NCI-H1930 (cell line): Measurements from ENCODE around the gene SLC33A1.
A peak's percentile ranks its signal among the peaks of the same experiment; 100 is the strongest.
"Not testable (repeated sequence)": the region's sequence is repeated elsewhere in the genome, so short reads cannot be mapped to it uniquely, and the experiment has no call there.

Source experiments
- DNase-seq, 2 experiments: peaks; one replicate each; lab custom pipeline; 2025; lab: John Stamatoyannopoulos, UW

SLC33A1 gene

GRCh38 chr3:155861476-155862183 lies 7.4 kb upstream of the SLC33A1 start:
- DNase-seq: no peak

GRCh38 chr3:155860424-155860823 lies 6.2 kb upstream of the SLC33A1 start:
- not testable (repeated sequence) for DNase-seq

- DNase-seq: no peak
Observed at GRCh38 chr3:155859859-155860258, 5.6 kb upstream of the SLC33A1 start.

GRCh38 chr3:155853214-155854140 lies 750 bp downstream of the SLC33A1 start:
- no peak for DNase-seq

- no peak for DNase-seq
Observed at GRCh38 chr3:155852341-155852740, 1.9 kb downstream of the SLC33A1 start.

GRCh38 chr3:155849404-155849803 lies 4.8 kb downstream of the SLC33A1 start:
- not testable (repeated sequence) for DNase-seq

GRCh38 chr3:155847993-155848392 lies 6.2 kb downstream of the SLC33A1 start:
- no peak for DNase-seq

GRCh38 chr3:155846119-155846518 lies 8.1 kb downstream of the SLC33A1 start:
- no peak for DNase-seq

GRCh38 chr3:155843569-155843968 lies 10.7 kb downstream of the SLC33A1 start:
- DNase-seq: no peak

- DNase-seq: no peak
Observed at GRCh38 chr3:155835341-155836071, 18.7 kb downstream of the SLC33A1 start.

- not testable (repeated sequence) for DNase-seq
Observed at GRCh38 chr3:155828490-155829098, 25.6 kb downstream of the SLC33A1 start.

- DNase-seq: no peak
Observed at GRCh38 chr3:155815030-155815545, 39.1 kb downstream of the SLC33A1 start.

- not testable (repeated sequence) for DNase-seq
Observed at GRCh38 chr3:155813224-155813623, 41.0 kb downstream of the SLC33A1 start.

GRCh38 chr3:155809181-155809580 lies 45.0 kb downstream of the SLC33A1 start:
- no peak for DNase-seq

- no peak for DNase-seq
Observed at GRCh38 chr3:155807823-155808222, 46.4 kb downstream of the SLC33A1 start.

- DNase-seq: peak; percentile 48 to 72
Observed at GRCh38 chr3:155805802-155806618, 48.2 kb downstream of the SLC33A1 start, which contains the start of gene C3orf33. Gene C3orf33, minus strand, starts transcription at chr3:155806278. Its CDS starts 26 bp downstream, at chr3:155806252.

- DNase-seq: no peak
Observed at GRCh38 chr3:155805204-155805801, 48.9 kb downstream of the SLC33A1 start.

- no peak for DNase-seq
Observed at GRCh38 chr3:155804323-155804722, 49.9 kb downstream of the SLC33A1 start.

GRCh38 chr3:155792532-155792931 lies 61.7 kb downstream of the SLC33A1 start:
- DNase-seq: no peak

GRCh38 chr3:155791190-155791589 lies 63.0 kb downstream of the SLC33A1 start:
- DNase-seq: no peak
